Stimulated activated CD8-positive, alpha-beta memory T cell treated with anti-CD3 and anti-CD28 coated beads, Interleukin-4, amount 100 ng/mL, for 1 hour (primary cell): ENCODE results near the gene FGB.

ENCODE experiments used
- DNase-seq, 2 donors: peaks; one replicate each; pipeline ENCODE4 v3.0.0-alpha.2; 2020; ENCODE audit warnings: low read depth in 2 of 2, low spot score in 1 of 2

Gene FGB

GRCh38 chr4:154565704-154566103, 2.9 kb downstream of the FGB start:
- no peak for DNase-seq

- DNase-seq, result no peak
These were observed 3.9 kb downstream of the FGB start for GRCh38 chr4:154566639-154567204.

GRCh38 chr4:154569028-154569427, 6.2 kb downstream of the FGB start:
- no peak for DNase-seq

GRCh38 chr4:154569584-154569983, 6.8 kb downstream of the FGB start:
- no peak for DNase-seq

- DNase-seq, result no peak
These were observed 10.5 kb downstream of the FGB start for GRCh38 chr4:154573190-154573870.

- DNase-seq, result no peak
These were observed 11.5 kb downstream of the FGB start for GRCh38 chr4:154574311-154574710.

- DNase-seq, result no peak
These were observed 14.5 kb downstream of the FGB start for GRCh38 chr4:154577324-154577723.

- no peak for DNase-seq
These were observed 16.1 kb downstream of the FGB start for GRCh38 chr4:154578919-154579318.

GRCh38 chr4:154579927-154580326, 17.1 kb downstream of the FGB start:
- no peak for DNase-seq

- DNase-seq, result no peak
These were observed 19.9 kb downstream of the FGB start for GRCh38 chr4:154582723-154583122.

- DNase-seq, result no peak
These were observed 20.4 kb downstream of the FGB start for GRCh38 chr4:154583230-154583629.

GRCh38 chr4:154583677-154584076, 20.9 kb downstream of the FGB start:
- DNase-seq, result no peak

GRCh38 chr4:154584259-154584658, 21.4 kb downstream of the FGB start:
- no peak for DNase-seq

GRCh38 chr4:154585369-154586018, 22.7 kb downstream of the FGB start:
- DNase-seq, result no peak

- DNase-seq, result no peak
These were observed 23.7 kb downstream of the FGB start for GRCh38 chr4:154586296-154587033.

- DNase-seq, result no peak
These were observed 25.4 kb downstream of the FGB start for GRCh38 chr4:154588198-154588597.

- DNase-seq, result no peak
These were observed 26.7 kb downstream of the FGB start for GRCh38 chr4:154589296-154590197.

GRCh38 chr4:154590329-154591006, 27.7 kb downstream of the FGB start, which contains the start of gene FGA:
TSS of gene FGA (minus strand) at chr4:154590742. CDS start at chr4:154590687, 55 bp downstream.
- no peak for DNase-seq

- no peak for DNase-seq
These were observed 29.1 kb downstream of the FGB start for GRCh38 chr4:154591890-154592289.

GRCh38 chr4:154593868-154594267, 31.1 kb downstream of the FGB start:
- no peak for DNase-seq
